Fibroblast of skin of left biceps (primary cell): ENCODE results near the gene DUSP12.
A peak's percentile ranks its signal among the peaks of the same experiment; 100 is the strongest.

Source experiments
- DNase-seq, 2 experiments: peaks; one replicate each; pipeline ENCODE4 v3.0.0-alpha.2; 2013; ENCODE audit warnings: low read depth in 2 of 2

The DUSP12 gene

GRCh38 chr1:161727256-161727924 lies 22.2 kb upstream of the DUSP12 start:
- DNase-seq = peak in 1 of 2 experiments; percentile 64

- no peak for DNase-seq
These were observed 21.0 kb upstream of the DUSP12 start for GRCh38 chr1:161728376-161729226.

GRCh38 chr1:161730050-161730564 lies 19.5 kb upstream of the DUSP12 start:
- no peak for DNase-seq

- no peak for DNase-seq
These were observed 18.3 kb upstream of the DUSP12 start for GRCh38 chr1:161731241-161731640.

GRCh38 chr1:161731981-161732718 lies 17.4 kb upstream of the DUSP12 start:
- no peak for DNase-seq

GRCh38 chr1:161733526-161733925 lies 16.1 kb upstream of the DUSP12 start:
- DNase-seq = peak; percentile 57 to 62

- DNase-seq = no peak
These were observed 13.7 kb upstream of the DUSP12 start for GRCh38 chr1:161735837-161736236.

- DNase-seq = no peak
These were observed 13.1 kb upstream of the DUSP12 start for GRCh38 chr1:161736335-161736969.

GRCh38 chr1:161737625-161738024 lies 12.0 kb upstream of the DUSP12 start:
- no peak for DNase-seq

GRCh38 chr1:161738627-161739287 lies 10.8 kb upstream of the DUSP12 start:
- DNase-seq = no peak

GRCh38 chr1:161739865-161740566 lies 9.6 kb upstream of the DUSP12 start:
- no peak for DNase-seq

- no peak for DNase-seq
These were observed 8.7 kb upstream of the DUSP12 start for GRCh38 chr1:161740921-161741320.

- DNase-seq = no peak
These were observed 6.4 kb upstream of the DUSP12 start for GRCh38 chr1:161743231-161743630.

- no peak for DNase-seq
These were observed 1.8 kb upstream of the DUSP12 start for GRCh38 chr1:161747801-161748200.

GRCh38 chr1:161763522-161764098 lies 14.0 kb downstream of the DUSP12 start:
- DNase-seq = no peak

GRCh38 chr1:161766102-161766981 lies 16.8 kb downstream of the DUSP12 start, which contains the start of gene ATF6:
ATF6 (plus strand) TSS chr1:161766320; CDS start chr1:161766361, 41 bp downstream.
- peak; percentile 80 to 86 for DNase-seq

GRCh38 chr1:161768461-161768860 lies 18.9 kb downstream of the DUSP12 start:
- no peak for DNase-seq

GRCh38 chr1:161768986-161769672 lies 19.5 kb downstream of the DUSP12 start:
- DNase-seq = no peak
